Heart right ventricle (tissue), 16 donors: ENCODE data around the gene IBA57. TPM values are rescaled to one million over a fixed set of nuclear protein-coding genes. Genes with fewer than 3 reads are reported as not detected.

Experiments used
- ATAC-seq, 8 donors: fragments of 200-7000 bp; cut with Tn5 transposase; one replicate each; pipeline ENCODE4 v1.9.1; 2020; ENCODE audit warnings: mild to moderate bottlenecking in 8 of 8, moderate library complexity in 8 of 8, moderate number of reproducible peaks in 1 of 8
- DNase-seq, 2 donors: peaks; one replicate each; pipeline ENCODE4 v3.0.0-alpha.2; 2020
- H3K27ac ChIP-seq, 10 donors: fragments of 200-600 bp; sonication (generic) in 2 of 10; one replicate each; pipeline versions ENCODE4 v1.5.0 to v1.8.0; 2020 to 2022; ENCODE audit warnings: mild to moderate bottlenecking in 3 of 10
- H3K27me3 ChIP-seq, 7 donors: fragments of 200-600 bp; one replicate each; pipeline ENCODE4 v1.8.0; 2021 to 2022; ENCODE audit warnings: mild to moderate bottlenecking in 2 of 7
- H3K36me3 ChIP-seq, 9 donors: fragments of 200-600 bp; sonication (generic) in 1 of 9; one replicate each; pipeline versions ENCODE4 v1.5.0 to v1.8.0; 2020 to 2022; ENCODE audit warnings: mild to moderate bottlenecking in 2 of 9
- H3K4me1 ChIP-seq, 9 donors: fragments of 200-600 bp; sonication (generic) in 1 of 9; one replicate each; pipeline versions ENCODE4 v1.5.0 to v1.8.0; 2020 to 2022; ENCODE audit warnings: mild to moderate bottlenecking in 4 of 9
- H3K4me3 ChIP-seq, 10 donors: fragments of 200-600 bp; sonication (generic) in 2 of 10; one replicate each; pipeline versions ENCODE4 v1.5.0 to v1.8.0; 2020 to 2022; ENCODE audit warnings: mild to moderate bottlenecking in 7 of 10, moderate library complexity in 2 of 10
- H3K9me3 ChIP-seq, 11 donors: fragments of 200-600 bp in 10 of 11; sonication (generic) in 2 of 11; one replicate each; pipeline versions ENCODE4 v1.5.0 to v1.8.0; 2013 to 2022; ENCODE audit warnings: mild to moderate bottlenecking in 2 of 11, control low read depth in 1 of 11, moderate library complexity in 1 of 11
- CTCF ChIP-seq, 9 donors: fragments of 200-600 bp; sonication (generic) in 2 of 9; IDR thresholded peaks; one replicate each; pipeline versions ENCODE4 v1.5.0 to v1.8.0; 2021 to 2022; ENCODE audit warnings: antibody characterized with exemption in 9 of 9, mild to moderate bottlenecking in 5 of 9, moderate library complexity in 1 of 9
- WGBS, 2 donors: extraction: QIAGEN DNeasy Blood & Tissue Kit; methylation state at CpG; one replicate each; pipeline ENCODE4 v1.1.7; 2013; ENCODE audit warnings: inconsistent platforms in 1 of 2; 5-methylcytosine and 5-hydroxymethylcytosine counted together
- intact Hi-C, 10 donors: fragments of 100-400 bp; cut with DNase I; formaldehyde crosslinking; loops; one replicate each; pipeline versions ENCODE4 v1.11.1 to v1.14.2; 2022
- polyA plus RNA-seq, 2 donors: library from polyadenylated mRNA; stranded (reverse); fragments of 200-250 nt; gene quantifications; one replicate each; pipeline ENCODE4 v1.2.3, GENCODE V29; 2013
- total RNA-seq, 10 donors: library from RNA; stranded (reverse); fragmentation: NEBNext Ultra II Directional in 3 of 10; extraction: Animal tissue kit (Norgen Biotek cat#: 25700) in 3 of 10; gene quantifications; one replicate each; pipeline versions ENCODE4 v1.2.1 to v1.2.4, GENCODE V29; 2021 to 2023
- donor health status: Arrhythmogenic right ventricular cardiomyopathy.
- donor health status: ischemic (EF 13 %, LVEDD 7.1; RV severe dilation, severe dysfunction).
- donor health status: healthy with polysubstance abuse.
- donor health status: DM: no; HTN: yes; CAD: no.
- donor health status: DM: no; HTN: no; CAD: no.
- donor health status: ischemic (EF 25% LVEDD 6.9; RV normal size, moderate dysfunction).
- donor health status: ischemic (EF 25% LVEDD 5.7; RV mildly dilated, moderate dysfunction).
- donor health status: healthy.
- donor health status: DM: yes; HTN: yes; CAD: no.
- donor health status: Ischemic cardiomyopathy.
- donor health status: ischemic (EF 35%, LVEDD 5.7; RV mildly dilated, moderate dysfunction).
- donor health status: nonischemic (EF 11% LVEDD 7.7; RV severe dilation, severe dysfunction).
- donor health status: DM: yes; HTN: yes; CAD: no.
- donor health status: PGD.
- donor health status: ischemic (EF 29% LVEDD 5.4; RV normal size, mild dysfunction).
- donor health status: nonischemic (EF 23%, LVEDD 6.1; RV moderate dilation, normal function).

IBA57 gene
- total and polyA plus RNA-seq, 12 donors: 2.8 to 20.3 (median 16.1) TPM

DNA sequence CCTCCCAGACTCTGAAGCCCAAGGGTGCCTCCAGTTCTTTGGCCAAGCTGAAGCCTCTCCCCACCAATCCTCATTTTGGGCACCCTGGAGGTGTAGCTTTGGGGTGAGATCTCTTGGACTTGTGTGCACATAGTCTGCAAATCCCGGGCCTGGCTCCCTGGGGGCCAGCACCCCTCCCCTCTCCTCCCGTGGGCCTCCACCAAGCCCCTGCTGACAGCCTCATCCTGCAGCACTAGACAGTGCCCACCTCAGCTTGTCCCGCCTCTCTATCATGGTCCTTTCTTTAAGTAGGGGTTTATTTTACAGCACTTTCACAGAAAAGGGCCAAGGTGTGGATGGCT, 12.7 kb upstream of the IBA57 start:
- Histone ChIP-seq H3K9me3 (no peaks in the 10 kb centered on the region), H3K36me3 (peaks cover 0 to 22% (median 0%) of the 10 kb centered on the region in 9 donors), H3K4me3 (no peak overlapping the region), H3K27me3 (no peaks in the 10 kb centered on the region), H3K27ac (no peak overlapping the region), H3K4me1 (peaks cover 31 to 55% (median 42%) of the 10 kb centered on the region in 9 donors)
- ATAC-seq: no peak
- no peak for DNase-seq
- TF ChIP-seq CTCF (IDR thresholded peaks at IDR 0.05): no peak
- 68 to 82% methylated on average over 3 of the region's 3 CpGs for WGBS, 2 donors
- intact Hi-C loops: no loop called here

DNA sequence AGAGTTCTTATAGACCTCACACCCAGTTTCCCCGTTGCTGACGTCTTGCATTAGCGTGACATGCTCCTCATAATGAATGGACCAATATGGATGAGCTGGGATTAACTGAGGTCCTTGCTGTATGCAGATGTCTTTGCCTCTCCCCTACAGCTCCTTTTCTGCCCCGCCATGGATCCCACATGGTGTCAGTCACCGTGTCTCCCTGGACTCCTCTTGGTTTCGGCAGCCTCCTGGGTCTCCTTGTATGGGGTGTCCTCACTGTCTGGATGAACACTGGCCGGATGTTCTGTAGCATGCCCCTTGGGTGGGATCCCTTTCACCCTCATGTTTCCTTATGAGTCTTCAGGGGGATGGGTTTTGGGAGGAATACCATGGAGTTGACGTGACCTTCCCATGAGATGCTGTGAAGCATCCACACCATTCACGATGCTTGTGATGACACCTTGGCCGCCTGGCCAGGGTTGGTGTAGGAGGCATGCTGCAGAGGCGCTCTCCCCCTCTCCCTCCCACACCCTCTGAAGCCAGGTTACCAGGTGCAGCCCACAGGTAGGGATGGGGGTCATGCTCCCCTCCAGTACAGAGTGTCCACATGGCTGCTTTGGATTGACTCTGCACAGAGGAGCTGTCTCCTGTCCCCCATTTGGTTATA, 11.5 kb upstream of the IBA57 start:
- intact Hi-C loops: no loop called here
- no peak for TF ChIP-seq CTCF (IDR thresholded peaks at IDR 0.05)
- Histone ChIP-seq H3K9me3 (no peaks in the 10 kb centered on the region), H3K27me3 (peaks cover 0 to 4% (median 0%) of the 10 kb centered on the region in 7 donors), H3K36me3 (peaks cover 0 to 9% (median 0%) of the 10 kb centered on the region in 9 donors), H3K4me1 (peaks cover 23 to 45% (median 30%) of the 10 kb centered on the region in 9 donors), H3K27ac (no peak overlapping the region), H3K4me3 (no peak overlapping the region)
- DNase-seq: no peak
- no peak for ATAC-seq
- 93 to 95% methylated on average over 11 of the region's 11 CpGs for WGBS, 2 donors

DNA sequence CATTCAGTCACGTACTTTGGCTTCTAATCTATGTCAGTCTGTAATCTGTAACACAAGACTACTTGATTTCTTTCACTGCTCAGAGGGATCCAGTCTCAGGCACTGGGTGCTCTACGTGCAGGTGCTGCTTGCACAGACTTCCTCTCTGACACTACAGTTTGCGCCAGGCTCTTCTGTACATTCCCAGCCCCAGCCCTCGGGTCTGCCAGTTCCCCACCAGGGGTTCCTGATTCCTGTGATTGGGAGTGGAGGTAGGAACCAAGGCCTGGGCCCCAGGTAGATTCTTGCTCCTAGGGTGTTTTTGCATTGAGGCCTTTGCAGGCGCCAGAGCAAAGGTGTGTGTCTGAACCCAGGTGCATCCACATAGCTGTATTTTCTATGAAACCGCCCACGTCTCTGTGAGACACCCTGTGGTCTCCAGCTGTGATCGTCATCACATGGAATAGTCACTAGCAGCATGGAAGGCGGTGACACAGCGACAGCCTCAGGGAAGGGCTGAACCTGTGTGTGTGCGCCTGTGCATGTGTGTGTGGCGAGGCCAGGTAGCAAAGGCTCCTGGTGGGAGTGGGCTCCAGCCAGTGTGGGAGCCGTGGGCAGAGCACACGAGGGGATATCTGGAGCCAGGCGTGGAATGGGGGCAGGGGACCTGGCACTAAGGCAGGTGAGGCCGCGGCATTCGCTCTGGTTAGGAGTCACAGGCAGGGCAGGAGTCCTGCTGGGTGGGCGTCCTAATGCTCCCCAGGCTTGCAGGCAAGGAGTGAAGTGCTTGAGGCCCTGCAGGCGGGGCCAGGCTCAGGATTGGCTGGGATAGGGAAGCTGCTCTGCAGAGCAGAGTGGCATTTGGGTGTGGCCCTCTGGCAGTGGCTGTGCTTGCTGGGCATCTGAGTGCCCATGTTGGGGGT, 10.7 kb upstream of the IBA57 start:
- WGBS, 2 donors: 88 to 89% methylated on average over 20 of the region's 20 CpGs
- Histone ChIP-seq H3K36me3 (peaks cover 0 to 4% (median 0%) of the 10 kb centered on the region in 9 donors), H3K4me3 (no peak overlapping the region), H3K27me3 (peaks cover 0 to 4% (median 0%) of the 10 kb centered on the region in 7 donors), H3K4me1 (peaks cover 18 to 37% (median 22%) of the 10 kb centered on the region in 9 donors), H3K9me3 (no peaks in the 10 kb centered on the region), H3K27ac (no peak overlapping the region)
- DNase-seq: no peak
- no peak for ATAC-seq
- no peak for TF ChIP-seq CTCF (IDR thresholded peaks at IDR 0.05)
- intact Hi-C loops: no loop called here

- DNase-seq: no peak
- no peak overlapping the region for H3K4me3 ChIP-seq
- H3K9me3 ChIP-seq: no peaks in the 10 kb centered on the region
- H3K36me3 ChIP-seq: no peaks in the 10 kb centered on the region
- no peak for ATAC-seq
- H3K27ac ChIP-seq: no peak overlapping the region
- 90% methylated on average over 16 of the region's 16 CpGs for WGBS, 2 donors
- peaks cover 9 to 28% (median 13%) of the 10 kb centered on the region in 9 donors for H3K4me1 ChIP-seq
- no peak for TF ChIP-seq CTCF (IDR thresholded peaks at IDR 0.05)
- intact Hi-C loops: no loop called here
- H3K27me3 ChIP-seq: peaks cover 0 to 4% (median 0%) of the 10 kb centered on the region in 7 donors
These were observed 9.7 kb upstream of the IBA57 start for GRCh38 chr1:228155596-228156514.
